HG03095 (cell line): Measurements from ENCODE around the gene ZNF787.
"Not testable (repeated sequence)": the region's sequence is repeated elsewhere in the genome, so short reads cannot be mapped to it uniquely, and the experiment has no call there.

Source experiments
- ATAC-seq: cut with Tn5 transposase; IDR thresholded peaks from one replicate; pipeline ENCODE4 v1.9.1; 2021; ENCODE audit warnings: moderate library complexity; ENCODE audit not compliant: unreplicated experiment

Gene ZNF787

DNA sequence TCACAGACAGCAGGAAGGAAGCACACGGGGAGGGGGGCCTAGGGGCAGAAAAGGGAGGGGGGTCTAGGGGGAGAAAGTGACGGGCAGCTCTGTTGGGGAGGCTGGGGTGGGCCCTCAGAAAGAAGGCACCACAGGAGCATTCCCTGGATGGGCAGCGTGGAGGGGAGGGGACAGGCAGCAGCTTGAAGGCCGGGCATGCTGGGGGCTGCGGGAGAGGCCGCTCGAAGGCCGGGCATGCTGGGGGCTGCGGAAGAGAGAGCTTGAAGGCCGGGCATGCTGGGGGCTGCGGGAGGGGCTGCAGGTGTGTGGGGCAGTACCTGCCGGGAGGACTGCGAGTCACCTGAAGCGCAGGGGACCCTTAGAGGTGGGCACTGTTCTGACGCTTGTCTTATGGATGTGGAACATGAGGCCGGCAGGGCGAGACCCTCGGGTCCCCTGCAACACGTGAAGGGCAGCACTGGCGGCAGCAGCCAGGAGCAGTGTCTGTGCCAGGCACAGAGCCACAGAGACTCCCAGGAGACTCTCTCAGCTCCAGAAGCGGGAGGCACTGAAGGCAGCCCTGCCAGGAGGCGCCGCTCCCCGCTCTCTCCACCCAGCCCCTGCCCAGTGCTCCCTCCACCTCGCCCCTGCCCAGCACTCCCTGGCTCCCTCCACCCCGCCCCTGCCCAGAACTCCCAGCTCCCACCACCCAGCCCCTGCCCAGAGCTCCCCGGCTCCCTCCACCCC, 13.3 kb downstream of the ZNF787 start:
- no peak for ATAC-seq

DNA sequence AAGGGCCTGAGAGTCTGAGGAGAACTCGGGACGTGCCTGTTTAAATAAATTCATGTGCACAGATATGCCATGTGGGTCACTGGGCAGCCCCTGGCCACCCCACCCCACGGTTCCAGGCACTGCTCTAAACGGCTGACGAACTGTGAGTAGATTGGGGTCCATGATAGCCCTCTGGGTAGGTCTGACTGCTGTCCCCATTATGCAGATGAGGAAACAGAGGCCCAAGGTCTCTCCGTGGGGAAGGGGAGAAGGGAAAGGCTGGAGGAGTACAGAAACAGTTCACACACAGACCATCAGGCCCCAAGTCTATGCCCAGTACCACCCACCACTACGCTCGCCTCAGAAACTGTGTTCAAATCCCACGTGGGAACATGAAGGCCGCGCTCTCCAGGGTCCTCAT, 14.1 kb downstream of the ZNF787 start:
- no peak for ATAC-seq

DNA sequence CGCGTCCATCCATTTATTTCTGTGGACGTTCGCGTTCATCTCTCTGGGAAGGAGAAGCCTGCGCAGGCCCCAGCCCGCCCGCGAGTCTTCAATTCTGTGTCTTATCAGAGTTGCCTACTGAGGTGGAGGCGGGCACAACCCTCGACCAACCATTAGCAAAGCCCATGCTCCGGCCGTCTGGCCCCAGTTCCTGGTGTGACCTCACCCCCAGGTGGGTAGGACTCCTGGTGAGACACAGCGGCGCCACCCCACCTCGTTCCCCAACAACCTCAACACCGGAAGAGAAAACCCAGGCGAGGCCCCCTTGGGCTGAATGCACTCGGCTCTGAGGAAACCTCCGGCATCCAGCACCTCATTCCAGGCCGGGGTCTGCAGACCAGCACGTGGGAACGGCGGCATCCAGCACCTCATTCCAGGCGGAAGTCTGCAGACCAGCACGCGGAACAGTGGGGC, 14.7 kb downstream of the ZNF787 start:
- ATAC-seq: no peak

DNA sequence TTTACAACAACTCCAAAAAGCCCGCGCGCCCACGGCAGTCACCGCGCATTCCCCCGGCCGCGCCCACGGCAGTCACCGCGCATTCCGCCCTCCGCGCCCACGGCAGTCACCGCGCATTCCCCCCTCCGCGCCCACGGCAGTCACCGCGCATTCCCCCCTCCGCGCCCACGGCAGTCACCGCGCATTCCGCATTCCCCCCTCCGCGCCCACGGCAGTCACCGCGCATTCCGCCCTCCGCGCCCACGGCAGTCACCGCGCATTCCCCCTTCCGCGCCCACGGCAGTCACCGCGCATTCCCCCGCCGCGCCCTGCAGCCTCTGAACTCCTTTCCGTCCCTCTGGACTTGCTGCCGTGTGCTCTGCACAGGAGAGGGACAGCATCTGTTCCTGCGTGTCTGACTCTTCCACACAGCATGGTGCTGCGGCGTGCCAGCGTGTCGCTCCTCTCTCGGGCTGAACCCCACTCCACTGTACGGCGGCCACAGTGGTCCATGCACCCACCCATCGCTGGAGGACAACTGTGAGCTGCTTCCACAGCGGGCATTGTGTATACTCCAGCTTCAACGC, 15.2 kb downstream of the ZNF787 start:
- not testable (repeated sequence) for ATAC-seq

DNA sequence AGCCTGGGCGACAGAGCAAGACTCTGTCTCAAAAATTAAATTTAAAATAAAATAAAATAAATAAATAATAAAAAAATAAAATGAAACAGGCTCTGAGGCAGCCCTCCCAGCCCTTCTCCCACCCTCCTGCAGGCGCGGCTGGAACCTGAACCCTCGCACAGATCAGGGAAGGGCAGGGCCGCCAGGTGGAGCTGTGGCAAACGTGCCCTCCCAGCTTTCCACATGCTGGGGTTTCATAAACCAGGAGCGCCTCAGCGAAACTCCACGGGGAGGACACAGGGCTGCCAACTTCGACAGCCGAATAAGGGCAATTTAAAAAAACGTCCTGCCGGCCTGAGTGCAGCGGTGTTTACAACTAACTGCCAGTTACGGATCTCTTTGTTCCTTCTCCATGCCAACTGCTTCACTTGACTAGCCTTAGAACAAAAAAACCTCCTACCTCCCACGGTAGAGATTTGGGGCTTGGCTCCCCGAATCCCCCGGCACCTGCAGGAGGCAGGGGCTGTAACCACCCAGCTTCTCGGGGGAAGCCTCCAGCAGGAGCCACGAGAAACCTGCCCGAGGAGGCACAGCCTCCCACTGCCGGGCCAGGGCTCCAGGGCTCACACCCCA, 15.9 kb downstream of the ZNF787 start:
- ATAC-seq: no peak

DNA sequence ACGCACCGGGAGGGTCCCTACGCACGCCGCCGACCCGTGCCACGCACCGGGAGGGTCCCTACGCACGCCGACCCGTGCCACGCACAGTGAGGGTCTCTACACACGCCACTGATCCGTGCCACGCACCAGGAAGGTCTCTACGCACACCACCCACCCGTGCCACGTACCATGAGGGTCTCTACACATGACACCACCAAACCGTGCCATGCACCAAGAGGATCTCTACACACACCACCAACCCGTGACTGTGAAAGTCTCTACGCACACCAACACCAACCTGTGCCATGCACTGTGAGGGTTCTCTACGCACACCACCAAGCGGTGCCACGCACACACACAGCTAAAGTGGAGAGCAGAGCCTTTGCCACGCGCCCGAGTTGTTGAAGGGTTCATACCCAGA, 16.7 kb downstream of the ZNF787 start:
- no peak for ATAC-seq

DNA sequence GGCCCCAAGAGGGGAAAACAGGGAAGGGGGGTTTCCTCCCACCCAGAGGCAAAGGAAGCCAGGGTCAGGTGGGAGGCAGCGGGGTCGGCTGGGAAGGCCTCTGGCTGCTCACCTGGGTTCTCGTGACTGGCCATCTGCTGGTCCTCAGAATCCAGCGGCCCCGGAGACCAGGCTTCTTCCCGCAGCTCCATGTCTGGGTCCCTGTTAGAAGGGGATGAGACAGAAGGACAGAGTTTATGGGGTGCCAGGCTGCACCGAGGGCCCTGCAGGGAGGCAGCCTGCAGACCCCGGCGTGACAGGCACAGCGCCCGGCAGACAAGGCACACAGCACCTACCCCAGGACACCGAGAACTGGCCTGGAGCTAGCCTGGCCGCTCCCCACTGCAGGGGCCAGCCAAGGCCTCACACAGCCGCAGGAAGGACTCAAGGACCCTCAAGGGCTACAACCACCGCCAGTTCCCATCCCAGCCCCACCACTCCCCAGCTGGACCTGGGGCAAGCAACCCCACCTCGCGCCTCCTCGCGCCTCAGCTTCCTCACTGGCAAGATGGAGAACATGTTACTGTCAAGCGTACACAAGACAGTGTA, 18.0 kb downstream of the ZNF787 start:
- ATAC-seq: no peak

DNA sequence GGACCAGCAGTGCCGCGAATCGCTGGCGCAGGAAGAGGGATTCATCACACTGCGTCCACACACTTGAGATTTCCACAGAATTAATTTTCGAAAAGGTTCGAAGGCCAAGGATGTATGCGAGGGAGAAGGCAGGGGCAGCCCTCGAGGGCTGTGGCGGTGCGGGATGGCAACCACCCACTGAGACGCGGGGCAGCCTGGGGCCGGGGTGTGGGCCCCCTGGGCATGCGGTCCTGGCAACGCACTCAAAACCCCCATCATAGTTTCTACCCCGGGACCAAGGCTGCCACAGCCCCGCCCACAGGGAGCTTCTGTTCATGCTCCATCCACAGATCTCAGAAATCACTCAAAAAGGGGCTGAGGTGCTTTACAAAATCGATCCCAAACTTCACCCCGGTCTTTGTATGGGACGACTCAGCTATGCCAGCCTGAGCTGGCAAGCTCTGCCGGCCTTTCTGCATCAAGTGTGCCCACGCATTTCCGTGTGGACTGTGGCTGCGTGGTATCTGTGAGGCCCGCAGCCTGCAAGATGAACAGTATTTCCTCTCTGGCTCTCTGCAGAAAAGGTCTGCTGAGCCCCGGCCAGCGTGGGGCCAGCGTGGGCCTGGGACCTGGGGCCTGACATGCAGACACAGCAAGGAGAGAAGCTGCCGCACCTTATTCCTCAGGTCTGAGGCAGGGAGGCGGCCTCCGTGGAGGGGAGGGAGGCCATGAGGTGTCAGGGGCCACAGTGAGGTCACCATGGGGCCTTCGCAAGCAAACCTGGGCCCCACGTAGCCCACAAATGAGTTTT, 19.2 kb downstream of the ZNF787 start:
- ATAC-seq: no peak

DNA sequence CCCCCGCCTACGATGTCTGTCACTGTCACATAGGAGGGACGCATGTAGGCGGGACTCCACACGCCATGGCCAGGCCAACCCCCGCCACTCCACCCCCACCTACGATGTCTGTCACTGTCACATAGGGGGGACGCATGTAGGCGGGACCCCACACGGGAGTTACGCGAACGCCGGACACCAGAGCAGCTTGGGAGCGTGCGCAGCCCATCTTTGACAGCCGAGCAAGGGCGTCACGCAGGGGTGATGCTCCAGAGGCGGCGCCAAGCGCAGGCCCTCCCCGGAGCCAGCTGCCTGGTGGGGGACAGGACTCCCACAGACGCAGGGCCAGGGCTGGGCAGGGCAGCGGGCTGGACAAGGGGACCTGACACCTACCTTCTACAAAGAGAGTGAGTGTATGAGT, 20.0 kb downstream of the ZNF787 start:
- no peak for ATAC-seq

DNA sequence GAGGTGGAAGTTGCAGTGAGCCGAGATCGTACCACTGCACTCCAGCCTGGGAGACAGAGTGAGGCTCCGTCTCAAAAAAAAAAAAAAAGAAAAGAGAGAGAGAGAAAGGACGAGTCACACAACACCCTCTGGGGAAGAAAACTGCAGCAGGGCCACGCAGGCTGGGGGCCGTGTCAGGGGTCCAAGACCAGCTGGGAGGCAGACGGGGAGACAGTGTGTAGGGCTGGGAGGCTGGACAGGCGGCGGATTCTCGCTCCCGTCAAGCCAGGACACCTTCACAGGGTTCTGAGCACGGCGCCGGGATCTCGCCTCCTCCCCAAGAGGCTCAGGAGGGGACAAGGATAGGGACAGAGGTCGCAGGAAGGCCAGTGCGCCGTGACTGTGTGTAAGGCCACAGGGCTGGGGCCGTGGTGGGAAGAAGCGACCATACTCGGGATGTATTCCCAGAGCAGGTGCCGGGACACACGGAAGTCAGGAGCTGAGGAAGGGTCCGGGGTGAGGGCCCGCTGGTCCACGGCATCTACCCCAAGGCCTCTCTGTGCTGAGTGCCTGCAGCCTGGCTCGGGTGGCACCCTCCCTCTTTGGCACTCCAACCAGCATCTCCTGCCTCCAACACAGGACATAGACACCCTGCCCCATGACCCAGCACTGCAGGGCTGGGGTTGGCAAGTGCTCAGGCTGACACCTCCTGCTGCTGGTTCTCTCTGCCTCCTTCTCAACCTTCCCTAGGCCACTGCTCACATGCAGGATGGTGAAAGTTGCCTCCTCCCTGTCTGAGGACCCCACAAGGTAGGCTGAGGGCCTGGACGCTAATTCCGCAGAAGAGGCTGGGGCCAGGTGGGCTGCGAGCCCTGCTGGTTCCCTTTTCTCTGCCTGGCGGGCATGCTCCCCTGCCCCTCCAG, 21.2 kb downstream of the ZNF787 start:
- ATAC-seq: no peak

DNA sequence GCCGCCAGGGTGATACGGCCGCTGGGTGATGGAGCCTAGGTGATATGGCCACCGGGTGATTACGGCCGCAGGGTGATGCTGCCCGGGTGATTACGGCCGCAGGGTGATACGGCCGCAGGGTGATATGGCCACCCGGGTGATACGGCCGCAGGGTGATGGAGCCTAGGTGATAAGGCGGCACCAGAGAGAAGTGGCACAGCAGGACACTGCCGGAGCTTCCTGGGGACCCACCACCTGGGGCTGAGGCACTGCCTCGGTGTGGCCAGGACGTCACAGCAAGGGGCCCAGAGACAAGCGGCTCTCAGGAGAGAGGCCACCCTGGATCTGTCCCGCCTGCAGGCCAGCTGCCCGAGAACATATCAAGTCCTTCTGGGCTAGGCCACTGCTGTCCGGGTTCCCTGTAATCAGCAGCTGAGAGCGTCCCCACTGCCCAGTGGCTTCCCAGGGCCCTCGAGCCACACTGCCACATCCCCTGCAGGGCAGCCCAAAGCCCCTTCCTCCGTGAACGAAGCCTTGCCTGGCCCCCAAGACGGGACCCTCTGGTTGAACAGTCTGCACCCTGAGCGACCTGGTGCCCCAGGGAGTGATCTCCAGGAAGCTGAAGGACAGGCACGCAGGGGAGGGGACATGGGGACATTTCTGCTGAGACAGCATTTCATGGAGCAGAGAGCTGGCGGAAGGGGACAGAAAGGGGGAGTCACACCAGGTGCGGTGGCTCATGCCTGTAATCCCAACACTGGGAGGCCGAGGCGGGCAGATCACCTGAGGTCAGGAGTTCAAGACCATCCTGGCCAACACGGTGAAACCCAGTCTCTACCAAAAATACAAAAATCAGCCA, 22.1 kb downstream of the ZNF787 start:
- ATAC-seq: no peak

DNA sequence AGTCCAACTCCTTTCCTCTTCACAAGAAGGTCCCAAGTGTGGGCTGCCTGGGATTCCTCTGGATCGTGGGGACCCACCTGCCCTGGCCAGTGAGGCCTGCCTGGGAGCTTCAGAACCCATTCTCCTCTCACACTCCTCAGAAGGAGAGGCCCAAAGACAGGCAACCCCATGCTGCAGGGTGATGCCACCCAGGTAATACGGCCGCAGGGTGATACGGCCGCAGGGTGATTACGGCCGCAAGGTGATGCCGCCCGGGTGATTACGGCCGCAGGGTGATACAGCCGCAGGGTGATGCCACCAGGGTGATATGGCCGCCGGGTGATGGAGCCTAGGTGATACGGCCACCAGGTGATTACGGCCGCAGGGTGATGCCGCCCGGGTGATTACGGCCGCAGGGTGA, 22.9 kb downstream of the ZNF787 start:
- not testable (repeated sequence) for ATAC-seq

DNA sequence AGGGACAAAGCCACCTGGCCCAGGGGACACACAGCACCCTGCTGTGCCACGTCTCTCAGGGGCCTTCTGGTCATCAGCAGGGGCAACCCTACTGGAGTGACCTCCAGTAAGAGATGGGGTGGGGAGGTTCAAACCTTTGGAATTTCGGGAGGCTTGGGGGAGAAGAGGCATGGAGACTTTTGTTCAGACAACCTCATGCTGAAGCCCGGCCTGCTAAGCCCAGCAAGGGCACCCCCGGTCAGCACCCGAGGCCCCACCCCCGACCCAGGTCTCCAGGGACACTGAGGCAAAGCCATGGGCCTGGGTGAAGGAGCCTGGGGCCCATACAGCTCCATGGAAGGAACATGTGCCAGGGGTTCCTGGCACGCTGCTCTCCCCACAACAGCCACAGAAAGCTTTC, 23.3 kb downstream of the ZNF787 start:
- no peak for ATAC-seq

DNA sequence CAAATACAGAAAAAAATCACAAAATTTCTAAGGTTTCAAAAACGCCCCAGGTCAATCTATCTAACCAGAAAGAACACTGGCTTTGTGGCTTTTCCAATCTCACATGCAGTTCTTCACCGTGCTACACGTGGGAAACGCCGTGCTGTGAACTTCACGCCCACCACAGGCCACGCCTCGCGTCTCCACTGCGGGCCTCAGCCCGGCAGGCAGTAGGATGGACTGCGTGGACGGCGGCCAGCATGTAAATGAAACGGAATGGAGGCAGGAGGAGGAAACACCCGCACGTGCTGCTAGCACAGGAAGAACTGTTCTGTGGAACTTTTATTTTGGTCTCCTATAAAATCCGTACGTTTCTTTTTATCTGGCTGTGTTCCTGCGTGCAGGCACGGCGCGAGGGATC, 23.8 kb downstream of the ZNF787 start:
- no peak for ATAC-seq

DNA sequence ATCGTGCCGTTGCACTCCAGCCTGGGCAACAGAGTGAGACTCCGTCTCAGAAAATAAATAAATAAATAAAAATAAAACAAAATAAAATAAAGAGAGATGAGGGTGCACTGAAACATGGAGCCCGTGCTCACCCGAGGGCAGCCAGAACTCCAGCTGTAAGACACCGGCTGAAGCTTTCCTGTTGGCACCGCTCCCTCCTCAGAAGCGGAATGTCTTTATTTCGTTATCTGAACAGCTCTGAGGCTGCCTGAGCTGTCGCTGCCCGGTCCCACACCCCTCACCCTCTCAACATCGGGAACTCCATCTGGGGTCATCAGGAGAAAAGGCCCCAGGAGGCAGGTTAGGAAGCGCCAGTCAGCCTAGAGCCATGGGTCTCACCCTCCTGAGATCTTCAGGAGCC, 24.4 kb downstream of the ZNF787 start:
- no peak for ATAC-seq

DNA sequence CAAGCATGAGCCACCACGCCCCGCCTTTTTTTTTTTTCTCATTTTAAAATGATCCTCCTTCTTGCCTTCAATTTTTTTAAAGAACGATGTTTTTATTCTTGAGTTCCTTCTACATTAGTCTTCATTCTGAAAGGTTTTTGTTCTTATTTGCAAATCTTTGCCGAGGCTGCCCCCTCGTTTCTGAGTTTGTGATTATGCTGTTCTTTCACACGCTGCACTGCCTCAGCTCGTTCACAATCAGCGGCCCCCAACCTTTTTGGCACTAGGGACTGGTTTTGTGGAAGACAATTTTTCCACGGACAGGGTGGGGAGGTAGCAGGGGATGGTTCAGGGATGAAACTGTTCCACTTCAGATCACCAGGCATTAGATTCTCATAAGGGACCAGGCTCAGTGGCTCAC, 26.6 kb downstream of the ZNF787 start:
- no peak for ATAC-seq

DNA sequence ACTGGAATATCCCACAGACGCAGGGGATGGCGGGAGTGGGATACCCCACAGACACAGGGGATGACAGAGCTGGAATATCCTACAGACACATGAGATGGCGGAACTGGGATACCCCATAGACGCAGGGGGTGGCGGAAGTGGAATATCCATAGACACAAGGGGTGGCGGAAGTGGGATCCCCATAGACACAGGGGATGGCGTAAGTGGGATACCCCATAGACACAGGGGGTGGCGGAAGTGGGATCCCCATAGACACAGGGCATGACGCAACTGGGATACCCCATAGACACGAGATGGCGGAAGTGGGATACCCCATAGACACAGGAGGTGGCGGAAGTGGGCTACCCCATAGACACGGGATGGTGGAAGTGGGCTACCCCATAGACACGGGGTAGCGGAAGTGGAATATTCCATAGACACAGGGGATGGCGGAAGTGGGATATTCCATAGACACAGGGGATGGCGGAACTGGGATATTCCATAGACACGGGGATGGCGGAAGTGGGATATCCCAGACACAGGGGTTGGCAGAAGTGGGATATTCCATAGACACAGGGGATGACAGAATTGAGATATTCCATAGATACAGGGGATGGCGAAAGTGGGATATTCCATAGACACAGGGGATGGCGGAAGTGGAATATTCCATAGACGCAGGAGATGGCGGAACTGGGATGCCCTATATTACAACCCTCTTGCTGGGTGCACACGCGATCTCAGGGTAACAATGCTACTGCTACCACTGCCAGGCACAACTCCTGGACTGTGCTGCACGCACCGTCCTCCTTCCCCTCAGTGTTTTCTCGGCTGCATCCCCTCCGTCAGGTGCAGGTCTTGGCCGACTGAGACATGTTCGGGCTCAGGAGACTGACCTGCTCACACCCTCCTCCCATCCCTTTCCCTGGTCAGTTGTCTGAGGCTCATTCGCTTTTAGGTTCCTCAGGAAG, 28.1 kb downstream of the ZNF787 start:
- ATAC-seq: no peak
